Peyer's patch (tissue), 4 donors: ENCODE results near the gene FBXO36.

ENCODE experiments used
- CTCF ChIP-seq, 6 experiments: fragments of 450-650 bp in 4 of 6; fragments of 200-600 bp in 2 of 6; sonication (generic) in 1 of 6; IDR thresholded peaks; one replicate each; pipeline ENCODE4 v1.5.1; 2017 to 2019; ENCODE audit warnings: antibody characterized with exemption in 6 of 6, mild to moderate bottlenecking in 3 of 6, moderate library complexity in 1 of 6
- POLR2A ChIP-seq, 2 donors: fragments of 450-650 bp; IDR thresholded peaks; one replicate each; pipeline ENCODE4 v1.5.1; 2017; ENCODE audit warnings: antibody characterized with exemption in 2 of 2, mild to moderate bottlenecking in 2 of 2, moderate library complexity in 2 of 2

GRCh38 chr2:230023313-230023712 is 101.0 kb downstream of the FBXO36 start:
- TF ChIP-seq CTCF (IDR thresholded peaks at IDR 0.05) (no peak), POLR2A (IDR thresholded peaks at IDR 0.05) (no peak)
